Breast epithelium (tissue), 3 donors: ENCODE results near the gene CCDC121.

Experiments used
- CTCF ChIP-seq, 3 donors: fragments of 450-650 bp; IDR thresholded peaks; one replicate each; pipeline ENCODE4 v1.5.1; 2016 to 2017; ENCODE audit warnings: antibody characterized with exemption in 3 of 3, mild to moderate bottlenecking in 3 of 3, moderate library complexity in 3 of 3
- POLR2A ChIP-seq: fragments of 450-650 bp; IDR thresholded peaks from one replicate; pipeline ENCODE4 v1.6.1; 2016; ENCODE audit warnings: antibody characterized with exemption, mild to moderate bottlenecking, moderate library complexity

DNA sequence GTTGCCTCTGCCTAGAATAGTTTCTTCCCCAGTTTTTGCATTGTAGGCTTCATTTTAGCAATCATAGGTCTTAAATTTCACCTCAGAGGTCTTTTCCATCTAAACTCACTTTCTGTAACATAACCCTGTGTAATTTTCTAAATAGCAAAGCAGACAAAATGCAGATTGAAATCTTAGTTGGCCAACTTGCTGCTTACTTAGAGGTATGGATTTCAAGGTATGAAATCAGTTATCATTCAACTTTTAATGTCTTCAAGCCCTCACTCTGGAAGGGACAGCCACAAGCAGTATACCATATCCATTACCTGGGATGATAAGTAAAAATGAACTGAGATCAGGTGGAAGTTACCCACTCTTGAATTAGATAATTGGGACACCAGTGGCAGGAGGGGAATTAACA, 3.9 kb downstream of the CCDC121 start:
- TF ChIP-seq CTCF (IDR thresholded peaks at IDR 0.05) = no peak
- TF ChIP-seq POLR2A = no peak
